Panc1 (cell line): ENCODE results near the gene RIPPLY3. TPM values are rescaled to one million over a fixed set of nuclear protein-coding genes. Genes with fewer than 3 reads are reported as not detected.

ENCODE experiments used
- ATAC-seq: fragments of 200-7000 bp; cut with Tn5 transposase; 2 replicates; pipeline ENCODE4 v1.9.1; 2020; ENCODE audit warnings: mild to moderate bottlenecking, moderate library complexity
- BruUV-seq: library from RNA; stranded (reverse); fragments of 400-500 nt; replicated peaks from 2 replicates; lab custom pipeline; 2021; lab: Mats Ljungman, UMichigan
- CTCF ChIA-PET: fragments of 300-600 bp; sonication (Branson Sonifier 250); formaldehyde crosslinking; loops from one replicate; lab custom pipeline; 2022; ENCODE audit warnings: antibody characterized with exemption; lab: Charles Lee
- POLR2A ChIA-PET: fragments of 300-600 bp; sonication (Branson Sonifier 250); formaldehyde crosslinking; loops from one replicate; lab custom pipeline; 2022; ENCODE audit warnings: antibody characterized with exemption; lab: Charles Lee
- DNase-seq: peaks from one replicate; pipeline ENCODE4 v3.0.0-alpha.2; 2010; ENCODE audit warnings: low read depth, low spot score
- H3K27ac ChIP-seq: 2 replicates; pipeline ENCODE4 v1.5.1; 2011; ENCODE audit warnings: mild to moderate bottlenecking, low read length, inconsistent platforms
- H3K27me3 ChIP-seq: fragments of 200-500 bp; sonication (Bioruptor generic); 2 replicates; pipeline ENCODE4 v1.6.0; 2014; ENCODE audit warnings: low read length, inconsistent platforms; ENCODE audit not compliant: control insufficient read depth, insufficient read depth
- H3K36me3 ChIP-seq: fragments of 200-500 bp; sonication (Bioruptor generic); 2 replicates; pipeline ENCODE4 v1.5.1; 2014; ENCODE audit warnings: inconsistent platforms, mild to moderate bottlenecking, low read length, moderate library complexity; ENCODE audit not compliant: control insufficient read depth, insufficient read depth
- H3K4me1 ChIP-seq: 2 replicates; pipeline ENCODE4 v1.5.1; 2011; ENCODE audit warnings: inconsistent platforms, mild to moderate bottlenecking, low read length, moderate library complexity; ENCODE audit not compliant: control insufficient read depth, insufficient read depth
- H3K4me3 ChIP-seq, 2 experiments: 2 replicates each; pipeline ENCODE4 v1.5.1; 2011 to 2012; ENCODE audit warnings: low read depth in 2 of 2, low read length in 2 of 2, mild to moderate bottlenecking in 2 of 2, inconsistent platforms in 1 of 2, moderate library complexity in 1 of 2
- H3K9me3 ChIP-seq: fragments of 200-500 bp; sonication (Bioruptor generic); 2 replicates; pipeline ENCODE4 v1.5.1; 2014; ENCODE audit warnings: low read depth, mild to moderate bottlenecking, inconsistent platforms, low read length, moderate library complexity; ENCODE audit not compliant: control insufficient read depth, insufficient read depth
- CTCF ChIP-seq: fragments of 450-650 bp; IDR thresholded peaks from 2 replicates; pipeline ENCODE4 v1.5.1; 2017; ENCODE audit warnings: mild to moderate bottlenecking
- POLR2AphosphoS5 ChIP-seq: IDR thresholded peaks from 2 replicates; pipeline ENCODE4 v1.6.1; 2012; ENCODE audit warnings: mild to moderate bottlenecking, low read depth, low read length, moderate library complexity
- SIN3A ChIP-seq: IDR thresholded peaks from 2 replicates; pipeline ENCODE4 v1.6.1; 2012; ENCODE audit warnings: low read depth, mild to moderate bottlenecking, low read length, moderate library complexity, borderline replicate concordance; ENCODE audit not compliant: insufficient read depth
- TCF7L2 ChIP-seq: IDR thresholded peaks from 2 replicates; pipeline ENCODE4 v1.6.1; 2011; ENCODE audit warnings: mild to moderate bottlenecking, low read depth, low read length, inconsistent platforms
- in situ Hi-C: cut with HindIII; loops from 2 replicates; pipeline ENCODE4 v1.10.0; 2016; ENCODE audit warnings: low sequenced_read_pairs, low pct_unique_long_range_greater_than_20kb
- intact Hi-C: fragments of 100-400 bp; cut with micrococcal nuclease; formaldehyde crosslinking; loops from one replicate; pipeline ENCODE4 v1.10.0; 2022; ENCODE audit not compliant: unreplicated experiment
- total RNA-seq: library from RNA; stranded (reverse); gene quantifications from one replicate; pipeline ENCODE4 v1.2.1, GENCODE V29; 2021; ENCODE audit not compliant: unreplicated experiment
- TF ChIP-seq, protein P1 (sequence below), 2 experiments: IDR thresholded peaks; 2 replicates each; pipeline ENCODE4 v1.6.1; 2011 to 2012; ENCODE audit warnings: low read depth in 2 of 2, control low read depth in 1 of 2, low read length in 1 of 2, mild to moderate bottlenecking in 1 of 2, moderate library complexity in 1 of 2; ENCODE audit not compliant: insufficient read depth in 1 of 2

RIPPLY3 gene
- total RNA-seq, 1 experiment from 2014 or later = 1.2 TPM

DNA sequence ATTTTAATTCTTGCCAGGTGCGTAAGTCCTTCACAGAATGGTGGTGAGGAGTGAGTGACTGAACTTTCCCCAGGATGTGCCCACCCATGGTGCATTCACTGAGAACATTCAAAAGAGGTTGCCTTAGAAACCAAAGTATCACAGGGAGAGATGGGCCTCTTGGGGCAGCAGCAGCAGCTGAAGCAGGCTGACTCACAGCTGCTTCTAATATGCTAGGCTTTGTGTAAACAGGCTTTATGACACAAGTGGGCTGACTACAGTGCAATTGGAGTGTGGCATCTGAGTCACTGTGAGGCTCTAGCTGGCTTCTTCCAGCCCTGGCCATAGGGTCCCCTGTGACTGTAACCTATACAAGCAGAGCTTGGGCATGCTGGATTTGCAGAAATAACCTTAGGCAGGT lies 53.8 kb downstream of the RIPPLY3 start:
- intact Hi-C loops (no loop called here), in situ Hi-C loops (no loop called here)
- peak overlapping the region; percentile 63 for H3K27ac ChIP-seq
- no peaks in the 10 kb centered on the region for H3K9me3 ChIP-seq
- BruUV-seq = no TSS peak
- CTCF ChIA-PET = no interaction called here
- TF ChIP-seq TCF7L2 (no peak), CTCF (no peak), POLR2AphosphoS5 (no peak; the same call in 1 of the 2 replicates), SIN3A (no peak)
- TF ChIP-seq, protein P1, sequence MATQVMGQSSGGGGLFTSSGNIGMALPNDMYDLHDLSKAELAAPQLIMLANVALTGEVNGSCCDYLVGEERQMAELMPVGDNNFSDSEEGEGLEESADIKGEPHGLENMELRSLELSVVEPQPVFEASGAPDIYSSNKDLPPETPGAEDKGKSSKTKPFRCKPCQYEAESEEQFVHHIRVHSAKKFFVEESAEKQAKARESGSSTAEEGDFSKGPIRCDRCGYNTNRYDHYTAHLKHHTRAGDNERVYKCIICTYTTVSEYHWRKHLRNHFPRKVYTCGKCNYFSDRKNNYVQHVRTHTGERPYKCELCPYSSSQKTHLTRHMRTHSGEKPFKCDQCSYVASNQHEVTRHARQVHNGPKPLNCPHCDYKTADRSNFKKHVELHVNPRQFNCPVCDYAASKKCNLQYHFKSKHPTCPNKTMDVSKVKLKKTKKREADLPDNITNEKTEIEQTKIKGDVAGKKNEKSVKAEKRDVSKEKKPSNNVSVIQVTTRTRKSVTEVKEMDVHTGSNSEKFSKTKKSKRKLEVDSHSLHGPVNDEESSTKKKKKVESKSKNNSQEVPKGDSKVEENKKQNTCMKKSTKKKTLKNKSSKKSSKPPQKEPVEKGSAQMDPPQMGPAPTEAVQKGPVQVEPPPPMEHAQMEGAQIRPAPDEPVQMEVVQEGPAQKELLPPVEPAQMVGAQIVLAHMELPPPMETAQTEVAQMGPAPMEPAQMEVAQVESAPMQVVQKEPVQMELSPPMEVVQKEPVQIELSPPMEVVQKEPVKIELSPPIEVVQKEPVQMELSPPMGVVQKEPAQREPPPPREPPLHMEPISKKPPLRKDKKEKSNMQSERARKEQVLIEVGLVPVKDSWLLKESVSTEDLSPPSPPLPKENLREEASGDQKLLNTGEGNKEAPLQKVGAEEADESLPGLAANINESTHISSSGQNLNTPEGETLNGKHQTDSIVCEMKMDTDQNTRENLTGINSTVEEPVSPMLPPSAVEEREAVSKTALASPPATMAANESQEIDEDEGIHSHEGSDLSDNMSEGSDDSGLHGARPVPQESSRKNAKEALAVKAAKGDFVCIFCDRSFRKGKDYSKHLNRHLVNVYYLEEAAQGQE (IDR thresholded peaks at IDR 0.05; ENCODE audit: insufficient read depth in 1 of 2, low read depth in 2 of 2, low read length in 1 of 2) = no peak
- peaks cover 13% of the 10 kb centered on the region for H3K4me1 ChIP-seq
- H3K4me3 ChIP-seq = no peak overlapping the region
- POLR2A ChIA-PET = no interaction called here
- no peaks in the 10 kb centered on the region for H3K36me3 ChIP-seq
- ATAC-seq (peak; percentile 100), DNase-seq (peak; percentile 83)
- H3K27me3 ChIP-seq = no peaks in the 10 kb centered on the region

- in situ Hi-C loops (no loop called here), intact Hi-C loops (no loop called here)
- ATAC-seq (no peak), DNase-seq (no peak)
- Histone ChIP-seq H3K4me1 (peaks cover 13% of the 10 kb centered on the region), H3K4me3 (no peak overlapping the region), H3K27ac (no peak overlapping the region), H3K9me3 (no peaks in the 10 kb centered on the region), H3K27me3 (no peaks in the 10 kb centered on the region), H3K36me3 (no peaks in the 10 kb centered on the region)
- TF ChIP-seq, protein P1 (IDR thresholded peaks at IDR 0.05; ENCODE audit: insufficient read depth in 1 of 2, low read depth in 2 of 2, low read length in 1 of 2) = no peak
- TF ChIP-seq SIN3A (no peak), POLR2AphosphoS5 (no peak), CTCF (no peak), TCF7L2 (no peak)
- ChIA-PET POLR2A (interaction anchor here (0.7 kb wide), 1 partner anchor 78 kb away, joined by 3 read pairs; no protein-coding TSS in a partner anchor), CTCF (no interaction called here)
- BruUV-seq = no TSS peak
Observed at GRCh38 chr21:37061926-37062592, 55.6 kb downstream of the RIPPLY3 start.
